22Rv1 (cell line): ENCODE results near the gene PPP2R3A.
A peak's percentile ranks its signal among the peaks of the same experiment; 100 is the strongest.
"Not testable (repeated sequence)": the region's sequence is repeated elsewhere in the genome, so short reads cannot be mapped to it uniquely, and the experiment has no call there.

Experiments used
- H3K27ac ChIP-seq: fragments of 450-650 bp; 2 replicates; pipeline ENCODE4 v1.5.1; 2017
- ZFX ChIP-seq: fragments of 450-650 bp; IDR thresholded peaks from 2 replicates; pipeline ENCODE4 v1.6.1; 2017; ENCODE audit warnings: antibody characterized with exemption, borderline replicate concordance
- TF ChIP-seq, protein P1 (sequence below): fragments of 450-650 bp; IDR thresholded peaks from 2 replicates; pipeline ENCODE4 v1.5.1; 2017; ENCODE audit warnings: mild to moderate bottlenecking

PPP2R3A gene

DNA sequence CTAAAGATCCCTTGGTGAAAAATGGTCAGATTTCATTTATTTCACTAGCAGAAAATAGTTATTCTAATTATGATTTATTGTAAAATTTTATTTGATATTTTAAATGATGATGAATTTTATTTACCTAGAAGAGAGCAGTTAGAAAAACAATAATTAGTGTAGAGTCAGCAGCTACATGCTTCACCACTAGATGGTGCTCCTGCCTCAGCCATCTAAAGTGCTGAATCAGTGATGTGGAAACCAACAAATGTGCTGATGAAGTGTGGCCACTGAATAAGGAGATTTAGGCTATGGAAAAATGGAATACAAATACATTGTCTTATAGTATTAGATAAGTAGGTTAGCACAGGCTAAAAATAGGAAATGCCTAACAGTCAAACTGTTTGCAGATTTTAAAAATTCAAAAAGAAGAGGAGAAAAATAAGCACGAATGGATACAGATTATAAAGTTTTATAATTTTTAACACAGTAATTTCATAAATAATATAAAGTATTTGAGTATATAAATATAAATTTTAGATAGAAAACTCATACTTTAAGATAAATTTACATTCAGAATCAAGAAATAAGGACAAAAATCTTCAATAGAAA lies 109.8 kb downstream of the PPP2R3A start:
- TF ChIP-seq, protein P1, sequence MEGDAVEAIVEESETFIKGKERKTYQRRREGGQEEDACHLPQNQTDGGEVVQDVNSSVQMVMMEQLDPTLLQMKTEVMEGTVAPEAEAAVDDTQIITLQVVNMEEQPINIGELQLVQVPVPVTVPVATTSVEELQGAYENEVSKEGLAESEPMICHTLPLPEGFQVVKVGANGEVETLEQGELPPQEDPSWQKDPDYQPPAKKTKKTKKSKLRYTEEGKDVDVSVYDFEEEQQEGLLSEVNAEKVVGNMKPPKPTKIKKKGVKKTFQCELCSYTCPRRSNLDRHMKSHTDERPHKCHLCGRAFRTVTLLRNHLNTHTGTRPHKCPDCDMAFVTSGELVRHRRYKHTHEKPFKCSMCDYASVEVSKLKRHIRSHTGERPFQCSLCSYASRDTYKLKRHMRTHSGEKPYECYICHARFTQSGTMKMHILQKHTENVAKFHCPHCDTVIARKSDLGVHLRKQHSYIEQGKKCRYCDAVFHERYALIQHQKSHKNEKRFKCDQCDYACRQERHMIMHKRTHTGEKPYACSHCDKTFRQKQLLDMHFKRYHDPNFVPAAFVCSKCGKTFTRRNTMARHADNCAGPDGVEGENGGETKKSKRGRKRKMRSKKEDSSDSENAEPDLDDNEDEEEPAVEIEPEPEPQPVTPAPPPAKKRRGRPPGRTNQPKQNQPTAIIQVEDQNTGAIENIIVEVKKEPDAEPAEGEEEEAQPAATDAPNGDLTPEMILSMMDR: peak; percentile 95
- TF ChIP-seq ZFX: no peak
- no peak overlapping the region for H3K27ac ChIP-seq

DNA sequence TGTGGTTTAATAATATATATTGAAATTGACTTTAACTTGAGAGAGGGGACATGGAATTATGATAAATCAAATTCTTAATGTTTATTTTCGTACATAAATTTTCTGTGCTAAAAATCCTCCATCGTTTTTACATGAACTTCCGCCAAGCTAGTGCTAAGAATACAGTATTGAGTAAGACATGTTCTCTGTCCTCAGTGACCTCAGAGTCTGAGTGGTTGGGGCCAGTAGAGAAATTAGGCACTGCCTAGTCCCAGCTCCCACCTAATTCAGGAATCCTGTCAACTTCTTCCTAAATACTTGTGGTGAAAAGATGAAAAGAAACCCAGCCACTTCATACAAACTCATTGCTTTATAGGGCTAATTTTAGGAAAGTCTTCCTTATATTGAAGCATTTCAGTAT lies 110.3 kb downstream of the PPP2R3A start:
- TF ChIP-seq, protein P1: no peak
- TF ChIP-seq ZFX: no peak
- no peak overlapping the region for H3K27ac ChIP-seq

DNA sequence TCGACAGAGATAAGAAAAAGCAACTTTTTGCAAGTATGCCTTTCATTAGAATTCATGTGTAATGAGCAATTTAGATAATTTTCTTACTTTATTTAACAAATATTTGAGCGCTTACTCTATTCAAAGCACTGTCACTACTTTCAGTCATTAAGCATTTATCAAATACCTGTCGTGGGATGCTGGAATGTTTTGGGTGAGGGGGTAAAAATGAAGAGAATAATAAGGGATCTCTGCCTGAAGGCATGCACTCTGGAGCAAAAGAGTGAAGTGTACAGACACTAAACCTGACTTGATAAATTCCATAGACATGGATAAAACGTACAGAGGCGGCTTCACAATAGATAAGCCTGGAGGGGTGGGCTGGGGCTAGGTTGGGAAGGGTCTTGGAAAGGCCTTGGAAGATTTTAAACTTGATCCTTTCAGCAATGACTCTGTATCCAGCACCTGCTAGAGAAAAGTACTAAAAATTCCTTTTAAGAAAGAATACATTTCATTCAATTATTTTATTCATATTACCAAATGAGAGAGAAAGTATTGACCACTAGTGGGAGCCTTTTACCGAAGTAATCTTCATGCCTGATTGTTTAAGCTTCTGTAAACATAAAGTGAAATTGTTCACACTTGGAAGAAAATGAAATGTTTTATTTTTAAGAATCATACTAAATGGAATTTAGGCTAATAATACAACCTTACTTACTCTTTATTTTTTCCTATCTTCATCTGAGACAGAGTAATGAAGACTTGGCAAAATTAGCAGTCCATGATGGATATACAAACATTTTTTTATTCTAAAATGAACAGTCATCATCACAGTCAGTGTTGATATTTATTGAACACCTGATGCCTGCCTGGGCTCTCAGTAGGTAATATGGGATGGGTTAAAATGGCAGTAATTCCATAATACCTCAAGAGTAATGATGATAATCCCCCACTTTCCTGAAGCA lies 113.2 kb downstream of the PPP2R3A start:
- TF ChIP-seq, protein P1: peak; percentile 84
- TF ChIP-seq ZFX: no peak

DNA sequence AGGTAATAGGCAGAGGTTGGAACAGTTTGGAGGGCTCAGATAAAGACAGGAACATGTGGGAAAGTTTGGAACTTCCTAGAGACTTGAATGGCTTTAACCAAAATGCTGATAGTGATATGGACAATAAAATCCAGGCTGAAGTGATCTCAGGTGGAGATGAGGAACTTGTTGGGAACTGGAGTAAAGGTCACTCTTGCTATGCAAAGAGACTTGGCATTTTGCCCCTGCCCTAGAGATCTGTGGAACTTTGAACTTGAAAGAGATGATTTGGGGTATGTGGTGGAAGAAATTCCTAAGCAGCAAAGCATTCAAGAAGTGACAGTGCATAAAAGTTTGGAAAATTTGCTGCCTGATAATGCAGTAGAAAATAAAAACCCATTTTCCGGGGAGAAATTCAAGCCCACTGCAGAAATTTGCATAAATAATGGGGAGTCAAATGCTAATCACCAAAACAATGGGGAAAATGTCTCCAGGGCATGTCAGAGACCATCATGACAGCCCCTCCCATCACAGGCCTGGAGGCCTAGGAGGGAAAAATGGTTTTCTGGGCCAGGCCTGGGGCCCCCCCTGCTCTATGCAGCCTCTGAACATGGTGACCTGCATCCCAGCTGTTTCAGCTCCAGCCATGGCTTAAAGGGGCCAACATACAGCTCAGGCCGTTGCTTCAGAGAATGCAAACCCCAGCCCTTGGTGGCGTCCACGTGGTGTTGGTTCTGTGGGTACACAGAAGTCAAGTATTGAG lies 118.3 kb downstream of the PPP2R3A start:
- not testable (repeated sequence) for H3K27ac ChIP-seq

More for the DNA sequence above, 113.2 kb downstream of the PPP2R3A start:
- H3K27ac ChIP-seq: no peak overlapping the region

DNA sequence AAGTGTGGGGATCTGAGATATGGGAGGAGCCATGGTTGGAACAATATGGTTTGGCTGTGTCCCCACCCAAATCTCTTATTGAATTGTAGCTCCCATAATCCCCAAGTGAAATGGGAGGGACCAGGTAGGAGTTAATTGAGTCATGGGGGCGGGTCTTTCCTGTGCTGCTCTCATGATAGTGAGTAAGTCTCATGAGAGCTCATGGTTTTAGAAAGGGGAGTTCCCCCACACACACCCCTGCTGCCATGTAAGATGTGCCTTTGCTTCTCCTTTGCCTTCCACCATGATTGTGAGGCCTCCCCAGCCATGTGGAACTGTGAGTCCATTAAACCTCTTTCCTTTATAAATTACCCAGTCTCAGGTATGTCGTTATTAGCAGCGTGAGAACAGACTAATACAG lies 119.5 kb downstream of the PPP2R3A start:
- H3K27ac ChIP-seq: not testable (repeated sequence)

DNA sequence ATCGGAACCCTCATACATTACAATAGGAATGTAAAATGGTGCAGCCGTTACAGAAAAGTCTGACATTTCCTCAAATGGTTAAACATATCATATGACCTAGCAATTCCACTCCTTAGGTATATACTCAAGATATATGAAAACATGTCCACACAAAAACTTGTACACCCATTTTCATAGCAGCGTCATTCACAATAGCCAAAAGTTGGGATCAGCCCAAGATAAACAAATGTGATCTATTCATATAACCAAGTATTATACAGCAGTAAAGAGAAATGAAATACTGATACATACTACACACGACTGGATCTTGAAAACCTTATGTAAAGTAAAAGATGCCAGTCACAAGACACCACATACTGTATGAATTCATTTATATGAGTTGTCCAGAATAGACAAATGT lies 128.2 kb downstream of the PPP2R3A start:
- no peak overlapping the region for H3K27ac ChIP-seq
- no peak for TF ChIP-seq ZFX
- TF ChIP-seq, protein P1: no peak

DNA sequence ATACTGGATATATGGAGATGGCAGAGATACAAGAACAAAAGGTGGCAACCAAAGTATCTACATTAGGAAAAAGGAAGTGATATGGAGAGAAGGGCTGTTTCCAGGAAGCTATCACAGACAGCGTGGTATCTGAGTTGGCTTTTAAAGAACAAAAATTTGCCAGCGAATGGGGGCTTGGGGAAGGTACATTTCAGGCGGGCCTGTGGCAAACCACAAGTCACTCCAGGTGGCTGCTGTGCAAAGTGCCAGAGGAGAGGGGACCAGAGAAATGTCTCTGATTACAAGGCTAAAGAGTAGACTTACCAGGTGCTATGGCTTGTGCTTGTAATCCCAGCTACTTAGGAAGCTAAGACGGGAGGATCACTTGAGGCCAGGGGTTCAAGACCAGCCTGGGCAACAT lies 139.5 kb downstream of the PPP2R3A start:
- H3K27ac ChIP-seq: no peak overlapping the region
- TF ChIP-seq ZFX: no peak
- TF ChIP-seq, protein P1: no peak

DNA sequence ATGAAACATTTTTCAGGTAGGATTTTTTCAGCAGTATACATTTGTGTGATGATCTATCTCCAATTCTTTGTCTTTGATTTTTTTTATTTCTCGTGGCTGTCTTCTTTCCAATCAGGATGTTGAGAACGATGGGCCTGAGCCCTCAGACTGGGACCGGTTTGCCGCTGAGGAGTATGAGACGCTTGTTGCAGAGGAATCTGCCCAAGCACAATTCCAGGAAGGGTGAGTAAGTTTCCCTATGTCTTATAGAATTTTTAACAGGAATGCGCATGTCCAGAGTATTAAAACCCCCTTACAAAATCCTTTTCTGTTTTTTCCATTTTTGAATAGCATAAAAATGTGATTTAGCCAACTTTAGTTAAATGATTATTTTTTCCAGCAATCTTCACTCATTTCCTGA lies 140.6 kb downstream of the PPP2R3A start:
- TF ChIP-seq, protein P1: no peak
- TF ChIP-seq ZFX: no peak
- no peak overlapping the region for H3K27ac ChIP-seq
